Prostate gland (tissue), 2 donors: Measurements from ENCODE around the gene PAPOLG.

Source experiments
- CTCF ChIP-seq, 4 experiments: fragments of 200-600 bp in 2 of 4; fragments of 450-650 bp in 2 of 4; sonication (generic) in 2 of 4; IDR thresholded peaks; 1 replicate in 3 of 4; 2 replicates in 1 of 4; pipeline ENCODE4 v1.5.1; 2016 to 2019; ENCODE audit warnings: antibody characterized with exemption in 4 of 4, mild to moderate bottlenecking in 2 of 4, moderate library complexity in 2 of 4
- POLR2A ChIP-seq: fragments of 450-650 bp; IDR thresholded peaks from one replicate; pipeline ENCODE4 v1.6.1; 2016; ENCODE audit warnings: antibody characterized with exemption, mild to moderate bottlenecking
- POLR2AphosphoS5 ChIP-seq: sonication (generic); formaldehyde crosslinking; IDR thresholded peaks from one replicate; pipeline ENCODE4 v1.6.1; 2017; ENCODE audit warnings: antibody characterized with exemption

- no peak for TF ChIP-seq POLR2A
- no peak for TF ChIP-seq CTCF (IDR thresholded peaks at IDR 0.05)
- TF ChIP-seq POLR2AphosphoS5 = no peak
These were observed 52.3 kb downstream of the PAPOLG start for GRCh38 chr2:60808330-60808801.
